GM18519 (cell line): ENCODE data around the gene PCDHGA1.
"Not testable (repeated sequence)": the region's sequence is repeated elsewhere in the genome, so short reads cannot be mapped to it uniquely, and the experiment has no call there.

Source experiments
- ATAC-seq: cut with Tn5 transposase; IDR thresholded peaks from one replicate; pipeline ENCODE4 v1.9.1; 2021; ENCODE audit warnings: mild to moderate bottlenecking, moderate library complexity; ENCODE audit not compliant: unreplicated experiment, low FRiP score

PCDHGA1 gene

DNA sequence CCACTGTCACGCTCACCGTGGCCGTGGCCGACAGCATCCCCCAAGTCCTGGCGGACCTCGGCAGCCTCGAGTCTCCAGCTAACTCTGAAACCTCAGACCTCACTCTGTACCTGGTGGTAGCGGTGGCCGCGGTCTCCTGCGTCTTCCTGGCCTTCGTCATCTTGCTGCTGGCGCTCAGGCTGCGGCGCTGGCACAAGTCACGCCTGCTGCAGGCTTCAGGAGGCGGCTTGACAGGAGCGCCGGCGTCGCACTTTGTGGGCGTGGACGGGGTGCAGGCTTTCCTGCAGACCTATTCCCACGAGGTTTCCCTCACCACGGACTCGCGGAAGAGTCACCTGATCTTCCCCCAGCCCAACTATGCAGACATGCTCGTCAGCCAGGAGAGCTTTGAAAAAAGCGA lies 102.4 kb downstream of the PCDHGA1 start:
- ATAC-seq = not testable (repeated sequence)

GRCh38 chr5:141434006-141434405 lies 103.7 kb downstream of the PCDHGA1 start:
- ATAC-seq = no peak

DNA sequence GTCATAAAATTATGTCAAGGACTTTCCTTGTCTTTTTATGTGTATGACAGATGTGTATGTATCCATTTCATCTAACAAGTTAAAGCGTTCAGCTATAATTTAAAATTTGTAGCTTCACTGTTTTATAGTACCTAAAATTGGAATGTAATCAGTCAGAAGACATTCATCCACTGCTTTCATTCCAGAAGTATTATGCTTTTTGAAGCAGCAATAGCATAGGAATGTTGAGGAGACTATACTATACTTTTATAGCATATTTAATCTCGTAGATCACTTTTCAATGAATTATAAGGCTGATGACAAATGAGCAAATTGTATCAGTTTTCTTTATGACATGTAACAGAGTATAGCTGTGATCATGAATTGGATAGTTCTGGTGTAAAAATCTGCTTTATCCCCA lies 106.9 kb downstream of the PCDHGA1 start:
- no peak for ATAC-seq

GRCh38 chr5:141439411-141440141 lies 109.3 kb downstream of the PCDHGA1 start:
- no peak for ATAC-seq

- ATAC-seq = no peak
These were observed 110.0 kb downstream of the PCDHGA1 start for GRCh38 chr5:141440341-141440740.

DNA sequence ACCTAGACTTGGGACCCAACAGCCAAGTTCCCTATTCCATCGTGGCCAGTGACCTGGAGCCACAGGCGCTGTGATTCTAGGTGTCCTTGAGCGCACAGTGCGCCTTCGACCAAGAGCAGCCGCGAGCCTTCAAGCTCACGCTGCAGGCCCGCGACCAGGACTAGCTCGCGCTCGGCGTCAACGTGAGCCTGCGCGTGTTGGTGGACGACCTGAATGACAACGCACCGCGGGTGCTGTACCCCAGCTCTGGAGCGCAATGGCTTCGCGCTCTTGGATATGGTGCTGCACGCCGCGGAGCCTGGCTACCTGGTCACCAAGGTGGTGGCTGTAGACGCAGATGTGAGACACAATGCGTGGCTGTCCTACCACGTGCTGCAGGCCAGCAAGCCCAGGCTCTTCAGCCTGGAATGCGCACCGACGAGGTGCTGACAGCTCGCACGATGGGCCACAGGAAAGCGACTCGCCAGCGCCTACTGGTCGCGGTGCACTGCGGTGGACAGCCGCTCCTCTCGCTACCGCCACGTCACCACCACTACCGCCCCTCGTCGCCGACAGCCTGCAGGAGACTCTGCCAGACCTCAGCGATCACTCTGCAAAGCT lies 111.4 kb downstream of the PCDHGA1 start:
- no peak for ATAC-seq

- ATAC-seq = no peak
These were observed 135.0 kb downstream of the PCDHGA1 start for GRCh38 chr5:141465351-141465750.

DNA sequence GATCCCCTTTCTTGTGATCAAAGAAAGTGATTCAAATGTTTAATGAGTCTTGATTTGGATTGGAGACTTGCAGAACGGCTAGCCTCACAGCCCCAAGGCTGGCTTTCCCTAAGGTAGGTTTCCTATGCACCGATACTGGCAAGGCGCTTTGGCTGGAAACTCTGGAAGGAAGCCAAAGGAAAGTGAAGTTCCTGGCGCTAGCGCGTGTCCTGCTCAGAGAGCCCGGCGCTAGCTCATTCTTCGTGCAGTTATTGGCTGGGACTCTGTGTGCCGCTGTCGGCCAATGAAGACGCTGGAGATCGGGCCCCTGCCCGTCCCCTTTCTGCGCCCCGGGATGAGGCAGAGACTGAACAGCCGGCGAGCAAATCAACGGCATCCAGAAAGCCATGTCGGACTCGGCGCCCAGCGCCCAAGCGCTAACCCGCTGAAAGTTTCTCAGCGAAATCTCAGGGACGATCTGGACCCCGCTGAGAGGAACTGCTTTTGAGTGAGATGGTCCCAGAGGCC lies 145.4 kb downstream of the PCDHGA1 start, which contains the start of gene PCDHGC3:
Gene PCDHGC3, plus strand, starts transcription at position 342 of the 507 bp plus-strand sequence. Its CDS starts 151 bp downstream, at position 493.
- peak; percentile 98 for ATAC-seq

- peak; percentile 9 for ATAC-seq
These were observed 146.0 kb downstream of the PCDHGA1 start for GRCh38 chr5:141476132-141476911.

- ATAC-seq = no peak
These were observed 146.8 kb downstream of the PCDHGA1 start for GRCh38 chr5:141477044-141477575.

DNA sequence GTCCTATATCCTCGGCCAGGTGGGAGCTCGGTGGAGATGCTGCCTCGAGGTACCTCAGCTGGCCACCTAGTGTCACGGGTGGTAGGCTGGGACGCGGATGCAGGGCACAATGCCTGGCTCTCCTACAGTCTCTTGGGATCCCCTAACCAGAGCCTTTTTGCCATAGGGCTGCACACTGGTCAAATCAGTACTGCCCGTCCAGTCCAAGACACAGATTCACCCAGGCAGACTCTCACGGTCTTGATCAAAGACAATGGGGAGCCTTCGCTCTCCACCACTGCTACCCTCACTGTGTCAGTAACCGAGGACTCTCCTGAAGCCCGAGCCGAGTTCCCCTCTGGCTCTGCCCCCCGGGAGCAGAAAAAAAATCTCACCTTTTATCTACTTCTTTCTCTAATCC lies 147.5 kb downstream of the PCDHGA1 start:
- no peak for ATAC-seq

- ATAC-seq = no peak
These were observed 148.1 kb downstream of the PCDHGA1 start for GRCh38 chr5:141478321-141478945.

GRCh38 chr5:141479776-141480175 lies 149.5 kb downstream of the PCDHGA1 start:
- no peak for ATAC-seq

GRCh38 chr5:141483902-141484301 lies 153.6 kb downstream of the PCDHGA1 start:
- no peak for ATAC-seq

- ATAC-seq = no peak
These were observed 154.0 kb downstream of the PCDHGA1 start for GRCh38 chr5:141484310-141484640.

GRCh38 chr5:141484641-141485311 lies 154.5 kb downstream of the PCDHGA1 start, which contains the start of gene PCDHGC4:
PCDHGC4 (plus strand) TSS chr5:141485030; CDS start chr5:141485174, 144 bp downstream.
- no peak for ATAC-seq

GRCh38 chr5:141485321-141486055 lies 155.2 kb downstream of the PCDHGA1 start:
- no peak for ATAC-seq

GRCh38 chr5:141486091-141486490 lies 155.8 kb downstream of the PCDHGA1 start:
- ATAC-seq = no peak

DNA sequence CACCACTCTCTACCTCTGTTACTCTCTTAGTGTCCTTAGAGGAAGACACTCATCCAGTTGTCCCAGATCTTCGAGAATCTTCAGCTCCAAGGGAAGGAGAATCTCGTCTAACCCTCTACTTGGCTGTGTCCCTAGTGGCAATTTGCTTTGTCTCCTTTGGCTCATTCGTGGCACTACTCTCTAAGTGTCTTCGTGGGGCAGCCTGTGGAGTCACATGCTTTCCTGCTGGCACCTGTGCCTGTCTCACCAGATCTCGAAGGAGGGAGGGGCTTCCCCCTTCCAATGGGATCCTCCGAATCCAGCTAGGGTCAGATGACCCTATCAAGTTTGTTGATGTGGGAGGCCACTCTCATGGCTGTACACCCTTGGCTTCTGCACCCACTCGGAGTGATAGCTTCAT lies 156.8 kb downstream of the PCDHGA1 start:
- ATAC-seq = no peak
